Endodermal cell (in vitro differentiated cells): ENCODE data around the gene ASS1. TPM values are rescaled to one million over a fixed set of nuclear protein-coding genes. Genes with fewer than 3 reads are reported as not detected.

ENCODE experiments used
- DNase-seq: peaks from one replicate; pipeline ENCODE4 v3.0.0-alpha.2; 2017
- H3K27ac ChIP-seq: 2 replicates; pipeline ENCODE4 v1.5.1; 2013; ENCODE audit warnings: mild to moderate bottlenecking, low read depth, low read length, moderate library complexity
- H3K27me3 ChIP-seq: 2 replicates; pipeline ENCODE4 v1.6.1; 2013; ENCODE audit warnings: mild to moderate bottlenecking, low read length, moderate library complexity; ENCODE audit not compliant: insufficient read depth, control insufficient read depth, poor library complexity, severe bottlenecking
- H3K36me3 ChIP-seq: 2 replicates; pipeline ENCODE4 v1.7.0; 2013; ENCODE audit warnings: mild to moderate bottlenecking, low read length, moderate library complexity; ENCODE audit not compliant: control insufficient read depth, insufficient read depth
- H3K4me1 ChIP-seq: one replicate; pipeline ENCODE4 v1.7.0; 2013; ENCODE audit warnings: low read length; ENCODE audit not compliant: control insufficient read depth, insufficient read depth
- H3K4me3 ChIP-seq: 2 replicates; pipeline ENCODE4 v1.5.1; 2013; ENCODE audit warnings: mild to moderate bottlenecking, low read length, moderate library complexity
- H3K9ac ChIP-seq: 2 replicates; pipeline ENCODE4 v1.6.1; 2013; ENCODE audit warnings: mild to moderate bottlenecking, low read length, moderate library complexity; ENCODE audit not compliant: poor library complexity, severe bottlenecking; ENCODE audit errors: extremely low read depth
- H3K9me3 ChIP-seq: 2 replicates; pipeline ENCODE4 v1.6.1; 2013; ENCODE audit warnings: mild to moderate bottlenecking, low read length, moderate library complexity; ENCODE audit not compliant: control insufficient read depth
- H3K27ac Mint-ChIP-seq: 2 replicates; pipeline ENCODE4 v1.8.0; 2020; ENCODE audit warnings: mixed read lengths
- H3K27me3 Mint-ChIP-seq: 2 replicates; pipeline ENCODE4 v1.8.0; 2021; ENCODE audit warnings: mild to moderate bottlenecking, mixed read lengths; ENCODE audit not compliant: insufficient read depth
- H3K36me3 Mint-ChIP-seq: 2 replicates; pipeline ENCODE4 v1.8.0; 2020; ENCODE audit warnings: low read depth, mixed read lengths
- H3K4me1 Mint-ChIP-seq: 2 replicates; pipeline ENCODE4 v1.8.0; 2020; ENCODE audit warnings: mixed read lengths
- H3K4me3 Mint-ChIP-seq: 2 replicates; pipeline ENCODE4 v1.8.0; 2020; ENCODE audit warnings: mild to moderate bottlenecking, moderate library complexity, mixed read lengths
- H3K9me3 Mint-ChIP-seq: 2 replicates; pipeline ENCODE4 v1.8.0; 2020; ENCODE audit warnings: mild to moderate bottlenecking, mixed read lengths
- WGBS, 2 experiments: methylation state at CpG; one replicate each; pipeline versions ENCODE4 v1.1.5 to v1.1.7; 2013; ENCODE audit warnings: missing lambda C conversion rate in 2 of 2, mixed read lengths in 1 of 2; ENCODE audit not compliant: insufficient coverage in 1 of 2, insufficient read length in 1 of 2; 5-methylcytosine and 5-hydroxymethylcytosine counted together
- total RNA-seq, 2 donors: library from RNA; stranded (reverse); fragmentation: NEBNext Ultra II Directional in 1 of 2; extraction: Animal tissue kit (Norgen Biotek cat#: 25700) in 1 of 2; gene quantifications; 2 replicates in 1 of 2; 3 replicates in 1 of 2; pipeline ENCODE4 v1.2.1, GENCODE V29; 2021
- TF ChIP-seq, protein P1 (sequence below): fragments of 200-600 bp; sonication (generic); conservative IDR thresholded peaks from 2 replicates; pipeline ENCODE4 v1.5.0; 2021; ENCODE audit warnings: antibody characterized with exemption, mild to moderate bottlenecking

The ASS1 gene
- total RNA-seq, 2 donors from 2014 or later, result 30.9 to 57.2 TPM

DNA sequence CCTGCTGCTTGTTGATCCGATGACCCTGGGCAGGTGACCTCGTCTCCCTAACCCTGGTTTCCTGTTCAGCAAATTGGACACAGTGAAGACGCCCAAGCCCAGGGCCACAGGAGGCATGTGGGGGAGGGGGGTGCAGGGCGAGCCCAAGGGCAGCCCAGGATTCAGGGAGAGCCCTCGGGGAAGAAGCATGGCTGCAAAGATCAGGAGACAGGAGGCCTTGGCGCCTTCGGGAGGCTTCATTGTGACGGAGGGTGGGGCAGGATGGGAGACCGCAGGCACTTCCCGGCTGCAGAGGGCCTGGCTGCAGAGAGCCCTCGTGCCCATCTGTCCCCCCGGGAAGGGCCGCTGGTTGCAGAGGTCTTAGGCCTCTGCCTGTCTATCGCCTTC, 6.2 kb downstream of the ASS1 start:
- no peak for DNase-seq
- Histone ChIP-seq H3K27me3 (no peaks in the 10 kb centered on the region), H3K4me1 (peaks cover 10% of the 10 kb centered on the region), H3K27ac (no peak overlapping the region), H3K9me3 (no peaks in the 10 kb centered on the region), H3K36me3 (no peaks in the 10 kb centered on the region), H3K4me3 (no peak overlapping the region), H3K9ac (no peak overlapping the region)
- TF ChIP-seq, protein P1, sequence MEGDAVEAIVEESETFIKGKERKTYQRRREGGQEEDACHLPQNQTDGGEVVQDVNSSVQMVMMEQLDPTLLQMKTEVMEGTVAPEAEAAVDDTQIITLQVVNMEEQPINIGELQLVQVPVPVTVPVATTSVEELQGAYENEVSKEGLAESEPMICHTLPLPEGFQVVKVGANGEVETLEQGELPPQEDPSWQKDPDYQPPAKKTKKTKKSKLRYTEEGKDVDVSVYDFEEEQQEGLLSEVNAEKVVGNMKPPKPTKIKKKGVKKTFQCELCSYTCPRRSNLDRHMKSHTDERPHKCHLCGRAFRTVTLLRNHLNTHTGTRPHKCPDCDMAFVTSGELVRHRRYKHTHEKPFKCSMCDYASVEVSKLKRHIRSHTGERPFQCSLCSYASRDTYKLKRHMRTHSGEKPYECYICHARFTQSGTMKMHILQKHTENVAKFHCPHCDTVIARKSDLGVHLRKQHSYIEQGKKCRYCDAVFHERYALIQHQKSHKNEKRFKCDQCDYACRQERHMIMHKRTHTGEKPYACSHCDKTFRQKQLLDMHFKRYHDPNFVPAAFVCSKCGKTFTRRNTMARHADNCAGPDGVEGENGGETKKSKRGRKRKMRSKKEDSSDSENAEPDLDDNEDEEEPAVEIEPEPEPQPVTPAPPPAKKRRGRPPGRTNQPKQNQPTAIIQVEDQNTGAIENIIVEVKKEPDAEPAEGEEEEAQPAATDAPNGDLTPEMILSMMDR, result no peak
- Mint-ChIP-seq H3K4me1 (peaks cover 10% of the 10 kb centered on the region), H3K36me3 (no peaks in the 10 kb centered on the region), H3K27me3 (peaks cover 7% of the 10 kb centered on the region), H3K27ac (no peak overlapping the region), H3K4me3 (no peak overlapping the region), H3K9me3 (no peaks in the 10 kb centered on the region)
- 86 to 98% methylated on average over 6 to 14 of the region's 14 CpGs for WGBS, 2 experiments

GRCh38 chr9:130451509-130452388, 7.0 kb downstream of the ASS1 start:
- Histone ChIP-seq H3K4me1 (peaks cover 6% of the 10 kb centered on the region), H3K27ac (no peak overlapping the region), H3K9ac (no peak overlapping the region), H3K4me3 (no peak overlapping the region), H3K36me3 (no peaks in the 10 kb centered on the region), H3K9me3 (no peaks in the 10 kb centered on the region), H3K27me3 (no peaks in the 10 kb centered on the region)
- Mint-ChIP-seq H3K36me3 (no peaks in the 10 kb centered on the region), H3K4me3 (no peak overlapping the region), H3K9me3 (no peaks in the 10 kb centered on the region), H3K27me3 (peaks cover 7% of the 10 kb centered on the region), H3K4me1 (peaks cover 3% of the 10 kb centered on the region), H3K27ac (no peak overlapping the region)
- DNase-seq, result peak; percentile 89
- WGBS, 2 experiments, result 79 to 81% methylated on average over 19 to 23 of the region's 23 CpGs
- TF ChIP-seq, protein P1, result peak; percentile 84

DNA sequence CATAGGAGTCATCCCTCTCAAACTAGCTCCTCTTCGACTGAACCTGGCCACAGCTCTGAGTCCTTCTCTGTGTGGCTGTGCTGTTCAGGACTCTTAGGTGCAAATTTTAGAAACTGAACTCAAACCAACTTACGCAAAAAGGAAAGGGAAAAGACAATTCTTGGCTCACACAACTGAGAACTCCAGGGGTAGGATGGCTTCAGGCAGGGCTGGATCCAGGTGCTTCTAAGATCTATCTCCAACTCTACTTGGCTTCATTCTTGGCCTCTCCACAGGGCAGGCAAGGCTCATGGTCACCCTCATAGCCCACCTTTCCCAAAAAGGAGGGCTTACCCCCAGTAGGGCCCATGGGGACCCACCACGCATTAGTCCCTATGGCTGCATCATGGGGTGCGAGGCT, 8.1 kb downstream of the ASS1 start:
- H3K4me3 Mint-ChIP-seq, result no peak overlapping the region
- Histone ChIP-seq H3K4me3 (no peak overlapping the region), H3K4me1 (peaks cover 6% of the 10 kb centered on the region), H3K27ac (no peak overlapping the region), H3K9ac (no peak overlapping the region), H3K36me3 (no peaks in the 10 kb centered on the region), H3K27me3 (no peaks in the 10 kb centered on the region), H3K9me3 (no peaks in the 10 kb centered on the region)
- no peak overlapping the region for H3K27ac Mint-ChIP-seq
- TF ChIP-seq, protein P1, result no peak
- WGBS, 2 experiments, result 92 to 100% methylated on average over 2 to 4 of the region's 4 CpGs
- peaks cover 7% of the 10 kb centered on the region for H3K27me3 Mint-ChIP-seq
- H3K4me1 Mint-ChIP-seq, result no peaks in the 10 kb centered on the region
- H3K36me3 Mint-ChIP-seq, result no peaks in the 10 kb centered on the region
- no peaks in the 10 kb centered on the region for H3K9me3 Mint-ChIP-seq
- DNase-seq, result no peak
